Right ventricle myocardium superior (tissue), 1 donor: Measurements from ENCODE around the gene PPP1R3G. TPM values are rescaled to one million over a fixed set of nuclear protein-coding genes. Genes with fewer than 3 reads are reported as not detected.

Source experiments
- ATAC-seq: fragments of 200-7000 bp; cut with Tn5 transposase; one replicate; pipeline ENCODE4 v1.9.1; 2020; ENCODE audit warnings: mild to moderate bottlenecking; ENCODE audit not compliant: poor library complexity
- DNase-seq: peaks from one replicate; pipeline ENCODE4 v3.0.0-alpha.2; 2020
- intact Hi-C: fragments of 100-400 bp; cut with DNase I; formaldehyde crosslinking; loops from one replicate; pipeline ENCODE4 v1.11.2; 2022
- total RNA-seq: library from RNA; stranded (reverse); fragmentation: NEBNext Ultra II Directional; extraction: Animal tissue kit (Norgen Biotek cat#: 25700); gene quantifications from one replicate; pipeline ENCODE4 v1.2.1, GENCODE V29; 2021
- donor health status: DM: no; HTN: yes; CAD: no; lungs with severe emphysema.

PPP1R3G gene
- total RNA-seq, 1 donor from 2014 or later = 14.2 TPM

GRCh38 chr6:5127106-5127687, 42.1 kb downstream of the PPP1R3G start:
- ATAC-seq (no peak), DNase-seq (no peak)
- intact Hi-C loops = no loop called here

- ATAC-seq = no peak
- no peak for DNase-seq
- intact Hi-C loops = no loop called here
Measured at GRCh38 chr6:5128351-5128750, 43.2 kb downstream of the PPP1R3G start.

- intact Hi-C loops = no loop called here
- ATAC-seq (no peak), DNase-seq (no peak)
Measured at GRCh38 chr6:5130135-5130866, 45.2 kb downstream of the PPP1R3G start.

- DNase-seq (peak; percentile 85), ATAC-seq (peak; percentile 93)
- intact Hi-C loops = no loop called here
Measured at GRCh38 chr6:5132731-5133130, 47.6 kb downstream of the PPP1R3G start.

DNA sequence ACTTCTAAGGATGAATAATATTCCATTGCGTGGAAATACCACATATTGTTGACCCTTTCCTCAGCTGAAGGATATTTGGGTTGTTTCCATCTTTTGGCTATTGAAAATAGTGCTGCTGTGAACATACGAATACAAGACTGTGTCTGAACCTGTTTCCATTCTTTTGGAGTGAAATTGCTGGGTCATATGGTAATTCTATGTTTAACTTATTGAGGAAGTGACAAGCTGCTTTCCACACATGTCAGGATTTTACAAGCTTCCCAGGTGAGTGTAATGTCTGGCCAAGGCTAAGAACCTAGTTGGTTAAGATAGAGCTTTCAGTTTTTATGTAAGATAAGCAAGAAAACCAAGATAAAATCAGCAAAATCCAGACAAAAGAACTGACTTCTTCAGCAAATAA, 48.8 kb downstream of the PPP1R3G start:
- ATAC-seq (no peak), DNase-seq (no peak)
- intact Hi-C loops = no loop called here

DNA sequence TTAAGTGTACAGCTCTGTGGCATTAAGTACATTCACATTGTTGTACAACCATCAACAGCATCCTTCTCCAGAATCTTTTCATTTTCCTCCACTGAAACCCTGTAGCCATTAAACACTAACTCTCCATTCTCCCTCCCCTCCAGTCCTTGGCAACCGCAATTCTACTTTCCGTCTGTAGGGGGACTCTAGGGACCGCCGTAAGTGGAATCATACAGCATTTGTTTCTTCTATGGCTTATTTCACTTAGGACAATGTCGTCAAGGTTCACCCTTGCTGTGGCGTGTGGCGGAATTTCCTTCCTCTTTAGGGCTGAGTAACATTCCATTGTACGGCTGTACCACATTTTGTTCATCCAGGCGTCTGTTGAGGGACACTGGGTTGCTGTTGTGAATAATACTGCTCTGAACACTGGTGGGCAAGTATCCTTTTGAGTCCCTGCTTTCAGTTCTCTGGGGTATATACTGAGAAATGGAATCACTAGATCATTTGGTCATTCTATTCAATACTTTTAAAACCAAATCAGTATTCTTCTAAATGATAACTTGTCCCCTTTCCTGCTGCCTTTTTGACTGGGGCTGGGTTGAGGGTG, 50.7 kb downstream of the PPP1R3G start:
- ATAC-seq (no peak), DNase-seq (no peak)
- intact Hi-C loops = no loop called here

GRCh38 chr6:5136851-5137250, 51.7 kb downstream of the PPP1R3G start:
- ATAC-seq (no peak), DNase-seq (no peak)
- intact Hi-C loops = no loop called here

Other genes starting within 250 kb of the PPP1R3G start
- 3.1 TPM for gene RPP40, start 81.3 kb upstream of the PPP1R3G start, total RNA-seq
- gene LYRM4, start 175.6 kb downstream of the PPP1R3G start, total RNA-seq = 26.2 TPM
- gene FARS2, start 176.2 kb downstream of the PPP1R3G start, total RNA-seq = 20.8 TPM